T-helper 2 cell treated with Interferon-gamma antibody and Interleukin-4, amounts not matched to agents 5 μg/mL and 100 μg/mL, for 36 hours (primary cell): Measurements from ENCODE around the gene LARP4B.
"Not testable (repeated sequence)": the region's sequence is repeated elsewhere in the genome, so short reads cannot be mapped to it uniquely, and the experiment has no call there.

Source experiments
- DNase-seq: peaks from one replicate; pipeline ENCODE4 v3.0.0; 2021; ENCODE audit warnings: low spot score
- H3K27ac Mint-ChIP-seq: one replicate; pipeline ENCODE4 v1.8.0; 2021; ENCODE audit warnings: mild to moderate bottlenecking, mixed read lengths
- H3K27me3 Mint-ChIP-seq: one replicate; pipeline ENCODE4 v1.8.0; 2021; ENCODE audit warnings: low read depth, mixed read lengths
- H3K36me3 Mint-ChIP-seq: one replicate; pipeline ENCODE4 v1.8.0; 2021; ENCODE audit warnings: low read depth, mixed read lengths
- H3K4me1 Mint-ChIP-seq: one replicate; pipeline ENCODE4 v1.8.0; 2021; ENCODE audit warnings: low read depth, mixed read lengths
- H3K4me3 Mint-ChIP-seq: one replicate; pipeline ENCODE4 v1.8.0; 2022; ENCODE audit warnings: mild to moderate bottlenecking, moderate library complexity, mixed read lengths
- H3K9me3 Mint-ChIP-seq: one replicate; pipeline ENCODE4 v1.8.0; 2021; ENCODE audit warnings: mixed read lengths

The LARP4B gene

GRCh38 chr10:778626-779330, 152.7 kb downstream of the LARP4B start:
- no peak overlapping the region for H3K4me3 Mint-ChIP-seq
- H3K9me3 Mint-ChIP-seq, result no peaks in the 10 kb centered on the region
- H3K4me1 Mint-ChIP-seq, result no peaks in the 10 kb centered on the region
- H3K27ac Mint-ChIP-seq, result no peak overlapping the region
- no peaks in the 10 kb centered on the region for H3K27me3 Mint-ChIP-seq
- no peak for DNase-seq
- H3K36me3 Mint-ChIP-seq, result no peaks in the 10 kb centered on the region

GRCh38 chr10:777913-778479, 153.5 kb downstream of the LARP4B start:
- Mint-ChIP-seq H3K4me1 (no peaks in the 10 kb centered on the region), H3K9me3 (no peaks in the 10 kb centered on the region), H3K4me3 (no peak overlapping the region), H3K36me3 (no peaks in the 10 kb centered on the region), H3K27me3 (no peaks in the 10 kb centered on the region), H3K27ac (no peak overlapping the region)
- DNase-seq, result no peak

DNA sequence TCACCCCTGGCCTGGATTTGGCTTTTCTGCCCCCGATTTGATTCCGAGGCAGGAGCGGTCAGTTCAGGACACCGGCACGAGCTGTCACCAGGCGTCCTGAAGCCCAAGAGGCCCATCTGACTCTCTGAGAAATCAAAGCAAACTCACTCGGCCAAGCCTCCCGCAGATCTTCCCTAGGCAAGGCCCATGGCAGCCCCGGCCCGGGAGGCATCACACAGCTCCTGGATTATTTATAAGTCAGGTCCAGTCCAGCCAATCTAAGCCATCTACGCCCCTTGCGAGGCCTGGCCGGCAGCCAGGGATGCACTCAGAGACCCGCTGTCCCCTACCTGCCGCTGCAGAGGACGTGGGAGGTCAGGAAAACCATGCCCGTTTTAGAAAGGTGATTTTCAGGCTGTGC, 154.7 kb downstream of the LARP4B start:
- Mint-ChIP-seq H3K9me3 (no peaks in the 10 kb centered on the region), H3K27me3 (no peaks in the 10 kb centered on the region), H3K27ac (no peak overlapping the region), H3K4me1 (no peaks in the 10 kb centered on the region), H3K36me3 (no peaks in the 10 kb centered on the region), H3K4me3 (no peak overlapping the region)
- DNase-seq, result no peak

DNA sequence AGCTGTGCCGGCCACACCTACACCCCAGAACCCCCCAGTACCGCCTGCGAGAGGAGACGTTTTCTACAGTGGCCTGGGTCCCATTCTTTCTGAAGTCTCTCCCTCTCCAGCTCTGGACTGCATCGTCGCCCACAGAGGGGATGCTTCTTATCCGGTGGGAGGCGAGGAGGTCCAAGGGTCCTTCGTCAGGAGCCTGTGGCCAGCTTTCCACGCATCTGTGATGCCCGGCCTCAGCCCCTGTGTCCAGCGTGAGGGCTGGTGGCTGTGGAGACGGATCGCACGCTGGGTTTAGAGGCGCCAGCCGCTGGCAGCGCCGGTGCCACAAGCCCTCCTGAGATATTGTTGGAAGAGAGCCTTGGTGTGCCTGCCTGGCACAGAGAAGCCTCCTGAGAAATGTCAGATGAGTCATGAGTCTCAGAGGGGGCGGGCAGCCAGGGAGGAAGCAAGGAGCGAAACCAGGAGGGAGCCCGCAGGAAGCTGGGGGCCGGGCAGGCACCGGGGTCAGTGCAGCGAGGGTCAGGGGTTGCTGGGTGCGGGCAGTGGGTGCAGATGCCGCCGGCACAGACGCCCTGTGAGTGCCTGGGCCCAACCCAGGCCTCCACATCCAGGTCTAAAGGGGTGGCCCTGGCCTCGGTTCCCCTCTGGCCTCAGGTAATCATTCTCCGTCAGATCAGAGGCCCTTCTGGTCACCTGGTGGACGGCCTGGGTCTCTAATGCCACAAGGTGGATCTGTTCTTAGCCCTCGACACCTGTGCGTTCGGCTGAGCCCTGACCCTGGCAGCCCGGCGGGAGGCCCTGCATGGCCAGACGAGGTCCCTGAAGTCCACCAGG, 156.0 kb downstream of the LARP4B start:
- no peaks in the 10 kb centered on the region for H3K27me3 Mint-ChIP-seq
- DNase-seq, result no peak
- no peaks in the 10 kb centered on the region for H3K36me3 Mint-ChIP-seq
- no peak overlapping the region for H3K4me3 Mint-ChIP-seq
- no peak overlapping the region for H3K27ac Mint-ChIP-seq
- no peaks in the 10 kb centered on the region for H3K4me1 Mint-ChIP-seq
- no peaks in the 10 kb centered on the region for H3K9me3 Mint-ChIP-seq

DNA sequence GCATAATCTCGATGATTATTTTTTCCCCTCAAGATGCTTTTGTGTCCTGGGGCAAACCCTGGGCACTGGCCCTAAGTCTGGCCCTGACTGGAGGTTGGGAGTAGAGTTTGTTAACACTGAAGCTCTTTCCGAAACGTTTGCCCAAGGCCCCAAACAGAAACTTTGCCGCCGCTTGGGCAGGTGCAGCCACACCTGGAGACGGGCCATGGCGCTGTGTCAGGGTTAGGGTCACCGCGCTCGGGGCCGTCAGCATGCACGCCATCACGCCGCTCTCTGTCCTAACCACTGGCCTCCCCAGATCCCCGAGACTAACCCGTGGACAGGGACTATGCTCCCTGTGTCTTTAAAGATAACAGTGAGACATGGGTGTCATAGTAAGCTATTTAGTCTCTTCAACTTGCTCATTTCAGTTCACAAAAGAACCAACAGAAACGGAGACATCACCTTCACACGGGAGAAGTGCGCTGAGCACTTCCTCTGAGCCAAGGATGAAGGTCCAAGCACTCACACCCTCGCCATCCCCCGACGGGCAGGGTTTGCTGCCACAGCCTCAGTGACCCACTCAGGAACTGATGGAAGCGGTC, 156.8 kb downstream of the LARP4B start:
- no peaks in the 10 kb centered on the region for H3K36me3 Mint-ChIP-seq
- no peak for DNase-seq
- H3K4me1 Mint-ChIP-seq, result no peaks in the 10 kb centered on the region
- H3K4me3 Mint-ChIP-seq, result no peak overlapping the region
- no peaks in the 10 kb centered on the region for H3K27me3 Mint-ChIP-seq
- H3K9me3 Mint-ChIP-seq, result no peaks in the 10 kb centered on the region
- H3K27ac Mint-ChIP-seq, result no peak overlapping the region

DNA sequence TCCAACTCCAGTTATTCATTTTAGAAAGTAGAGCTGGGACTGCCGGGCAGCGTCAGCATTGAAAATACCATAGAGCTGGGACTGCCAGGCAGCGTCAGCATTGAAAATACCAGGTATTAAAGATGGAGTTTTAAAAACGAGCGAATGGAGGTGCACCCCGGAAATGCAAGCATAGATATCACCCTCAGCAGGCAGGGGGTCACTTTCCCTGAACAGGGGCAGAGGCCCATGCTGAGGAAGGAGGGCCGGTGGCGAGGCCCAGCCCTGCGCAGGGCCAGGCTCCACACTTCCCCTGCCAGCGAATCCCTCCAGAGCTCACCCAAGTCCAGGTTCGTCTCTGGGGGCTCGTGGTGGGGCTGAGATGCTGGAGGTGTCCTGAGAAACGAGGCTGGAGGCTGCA, 157.3 kb downstream of the LARP4B start:
- DNase-seq, result no peak
- Mint-ChIP-seq H3K4me1 (no peaks in the 10 kb centered on the region), H3K27me3 (no peaks in the 10 kb centered on the region), H3K4me3 (no peak overlapping the region), H3K36me3 (no peaks in the 10 kb centered on the region), H3K27ac (no peak overlapping the region), H3K9me3 (no peaks in the 10 kb centered on the region)

DNA sequence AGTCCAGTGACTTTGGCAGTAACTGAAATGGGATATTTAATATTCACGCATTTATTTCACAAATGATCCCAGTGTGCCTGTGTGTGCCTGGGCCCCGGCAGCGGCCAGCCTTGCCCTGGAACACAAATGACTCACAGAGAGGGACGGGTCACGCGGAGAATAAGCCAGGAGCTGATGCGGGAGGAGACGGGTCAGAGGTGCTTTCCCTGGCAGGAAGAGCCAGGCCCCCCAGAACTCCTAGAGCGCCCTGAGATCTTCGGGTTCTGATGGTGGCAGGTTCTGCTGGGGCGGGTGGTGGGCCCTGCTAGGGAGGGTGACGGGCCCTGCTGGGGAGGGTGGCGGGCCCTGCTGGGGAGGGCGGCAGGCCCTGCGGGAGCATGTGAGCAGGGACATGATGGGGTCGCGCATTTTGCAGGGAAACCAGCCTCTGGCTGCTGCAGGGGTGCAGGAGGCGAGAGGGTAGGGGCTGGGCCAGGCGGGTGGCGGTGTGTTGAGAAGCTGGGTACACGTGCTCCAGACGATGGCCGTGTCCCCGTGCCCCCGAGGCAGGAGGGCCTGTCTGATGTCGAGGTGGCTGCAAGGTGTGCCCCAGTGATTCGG, 157.8 kb downstream of the LARP4B start:
- DNase-seq, result no peak
- no peaks in the 10 kb centered on the region for H3K27me3 Mint-ChIP-seq
- no peaks in the 10 kb centered on the region for H3K36me3 Mint-ChIP-seq
- no peaks in the 10 kb centered on the region for H3K9me3 Mint-ChIP-seq
- no peak overlapping the region for H3K27ac Mint-ChIP-seq
- H3K4me3 Mint-ChIP-seq, result no peak overlapping the region
- H3K4me1 Mint-ChIP-seq, result no peaks in the 10 kb centered on the region

DNA sequence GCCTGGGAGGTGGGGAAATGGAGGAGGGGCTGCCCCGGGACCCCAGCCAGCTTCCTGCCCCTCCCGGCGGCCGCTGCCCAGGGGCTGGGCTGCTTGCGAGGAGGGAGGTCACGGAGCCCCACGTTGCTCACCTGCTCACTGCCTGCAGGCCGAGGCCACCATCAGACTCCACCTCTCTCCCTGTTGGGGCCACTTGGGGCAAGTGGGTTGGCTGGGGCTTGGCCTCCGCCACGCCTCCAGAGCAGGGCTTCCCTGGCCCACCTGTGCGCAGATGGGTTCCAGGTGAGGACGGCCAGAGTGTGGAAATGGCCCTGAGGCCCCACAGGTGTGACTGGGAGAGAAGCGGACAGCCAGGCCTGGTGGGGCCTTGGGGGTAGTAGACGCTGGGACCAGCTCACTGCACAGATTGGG, 159.3 kb downstream of the LARP4B start:
- no peaks in the 10 kb centered on the region for H3K27me3 Mint-ChIP-seq
- peaks cover 5% of the 10 kb centered on the region for H3K9me3 Mint-ChIP-seq
- no peak for DNase-seq
- H3K4me3 Mint-ChIP-seq, result no peak overlapping the region
- H3K36me3 Mint-ChIP-seq, result no peaks in the 10 kb centered on the region
- H3K27ac Mint-ChIP-seq, result no peak overlapping the region
- H3K4me1 Mint-ChIP-seq, result no peaks in the 10 kb centered on the region

DNA sequence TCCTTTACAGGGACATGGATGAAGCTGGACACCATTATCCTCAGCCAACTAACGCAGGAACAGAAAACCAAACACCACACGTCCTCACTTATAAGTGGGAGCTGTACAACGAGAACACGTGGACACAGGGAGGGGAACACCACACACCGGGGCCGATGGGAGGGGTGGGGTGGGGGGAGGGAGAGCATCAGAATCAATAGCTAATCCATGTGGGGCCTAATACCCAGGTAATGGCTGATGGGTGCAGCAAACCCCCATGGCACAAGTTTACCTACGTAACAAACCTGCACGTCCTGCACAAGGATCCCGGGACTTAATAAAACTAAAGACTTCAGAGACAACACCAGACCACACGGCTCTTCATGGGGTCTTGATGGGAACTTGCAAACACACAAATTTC, 159.9 kb downstream of the LARP4B start:
- no peak for DNase-seq
- no peaks in the 10 kb centered on the region for H3K27me3 Mint-ChIP-seq
- no peak overlapping the region for H3K27ac Mint-ChIP-seq
- H3K9me3 Mint-ChIP-seq, result peaks cover 5% of the 10 kb centered on the region
- no peaks in the 10 kb centered on the region for H3K4me1 Mint-ChIP-seq
- H3K4me3 Mint-ChIP-seq, result no peak overlapping the region
- H3K36me3 Mint-ChIP-seq, result no peaks in the 10 kb centered on the region

DNA sequence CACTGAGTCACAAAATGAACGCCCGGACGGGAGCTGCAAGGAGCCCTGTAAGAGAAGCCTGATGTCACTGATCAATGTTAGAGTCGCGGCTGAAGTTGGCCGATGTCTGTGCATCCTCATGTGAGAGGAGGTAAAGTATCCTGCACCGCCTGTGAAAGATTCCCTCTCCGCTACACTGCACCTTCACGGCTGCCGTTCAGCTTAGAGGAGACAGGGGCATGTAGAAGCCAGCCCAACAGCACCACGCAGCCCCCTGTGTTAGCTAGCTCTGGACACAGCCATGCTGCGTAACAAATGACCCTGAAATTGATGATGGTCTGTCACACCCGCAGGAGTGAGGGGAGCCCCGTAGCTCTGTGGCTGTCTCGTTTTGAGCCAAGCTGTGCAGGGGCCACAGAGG, 160.5 kb downstream of the LARP4B start:
- DNase-seq, result no peak
- Mint-ChIP-seq H3K27me3 (no peaks in the 10 kb centered on the region), H3K36me3 (no peaks in the 10 kb centered on the region), H3K27ac (no peak overlapping the region), H3K4me3 (no peak overlapping the region), H3K9me3 (peaks cover 5% of the 10 kb centered on the region), H3K4me1 (no peaks in the 10 kb centered on the region)

DNA sequence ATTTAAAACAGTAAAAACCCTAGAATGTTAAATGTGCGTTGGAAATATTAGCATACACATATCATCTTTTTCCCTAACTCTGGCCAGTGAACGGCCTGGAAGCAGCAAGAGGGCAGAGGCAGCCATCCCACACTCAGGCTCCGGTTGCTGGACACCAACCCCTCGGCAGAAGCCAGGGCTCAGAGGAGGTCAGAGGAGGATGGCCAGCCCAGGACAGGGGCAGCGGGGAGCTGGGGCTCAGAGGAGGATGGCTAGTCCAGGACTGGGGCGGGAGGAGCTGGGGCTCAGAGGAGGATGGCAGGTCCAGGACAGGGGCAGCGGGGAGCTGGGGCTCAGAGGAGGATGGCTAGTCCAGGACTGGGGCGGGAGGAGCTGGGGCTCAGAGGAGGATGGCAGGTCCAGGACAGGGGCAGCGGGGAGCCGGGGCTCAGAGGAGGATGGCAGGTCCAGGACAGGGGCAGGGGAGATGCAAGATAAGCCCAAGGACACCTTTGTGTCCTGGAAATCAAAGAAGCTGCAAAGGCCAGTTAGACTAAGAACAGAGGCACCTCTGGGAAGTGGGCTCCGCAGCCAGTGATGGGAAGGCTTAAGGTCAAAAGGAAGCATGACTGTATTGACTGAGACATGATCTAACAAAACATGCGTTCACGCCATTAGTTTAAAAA, 161.3 kb downstream of the LARP4B start:
- not testable (repeated sequence) for H3K36me3 Mint-ChIP-seq, H3K9me3 Mint-ChIP-seq, H3K4me1 Mint-ChIP-seq, H3K27me3 Mint-ChIP-seq, H3K27ac Mint-ChIP-seq, DNase-seq, H3K4me3 Mint-ChIP-seq

DNA sequence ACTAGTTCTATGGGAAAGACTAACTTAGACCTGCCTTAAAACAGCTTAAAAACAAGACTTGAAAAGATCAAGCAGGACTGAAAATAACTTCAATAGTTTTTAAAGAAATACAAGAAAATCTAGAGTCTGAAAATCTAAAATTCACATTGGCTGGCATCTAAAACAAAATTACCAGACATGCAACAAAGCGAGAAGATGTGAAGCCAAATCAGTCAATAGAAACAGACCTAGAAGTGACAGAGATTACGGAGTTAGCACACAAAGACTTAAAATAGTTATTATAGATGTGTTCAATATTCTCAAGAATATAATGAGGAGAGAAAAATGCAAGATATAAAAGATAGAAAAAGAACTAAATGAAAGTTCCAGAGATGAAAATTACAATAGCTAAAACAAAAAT, 163.7 kb downstream of the LARP4B start:
- no peaks in the 10 kb centered on the region for H3K4me1 Mint-ChIP-seq
- peaks cover 3% of the 10 kb centered on the region for H3K27me3 Mint-ChIP-seq
- DNase-seq, result no peak
- no peaks in the 10 kb centered on the region for H3K36me3 Mint-ChIP-seq
- H3K27ac Mint-ChIP-seq, result no peak overlapping the region
- peaks cover 11% of the 10 kb centered on the region for H3K9me3 Mint-ChIP-seq
- no peak overlapping the region for H3K4me3 Mint-ChIP-seq

DNA sequence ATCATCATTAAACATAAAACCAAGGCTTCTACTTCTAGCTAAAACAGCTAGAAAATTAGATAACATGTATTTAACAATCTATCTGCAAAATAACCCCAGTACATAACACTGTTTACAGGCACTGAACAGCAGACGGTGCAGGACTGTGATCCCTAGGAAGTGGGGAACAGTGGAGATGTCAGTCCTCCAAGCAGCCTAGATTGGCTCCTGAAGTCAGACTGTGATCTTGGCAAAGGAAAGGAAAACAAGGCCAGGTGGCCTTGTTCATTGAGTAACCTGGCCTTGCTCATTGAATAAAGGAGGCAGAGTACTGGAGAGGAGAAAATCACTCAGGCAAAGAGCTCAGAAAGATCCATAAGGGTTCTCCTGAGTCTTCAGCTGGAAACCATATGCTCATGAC, 164.3 kb downstream of the LARP4B start:
- H3K27me3 Mint-ChIP-seq, result peaks cover 9% of the 10 kb centered on the region
- DNase-seq, result no peak
- peaks cover 16% of the 10 kb centered on the region for H3K9me3 Mint-ChIP-seq
- no peak overlapping the region for H3K4me3 Mint-ChIP-seq
- H3K27ac Mint-ChIP-seq, result no peak overlapping the region
- no peaks in the 10 kb centered on the region for H3K36me3 Mint-ChIP-seq
- H3K4me1 Mint-ChIP-seq, result no peaks in the 10 kb centered on the region
